Activated CD4-positive, alpha-beta T cell treated with anti-CD3 and anti-CD28 coated beads for 36 hours (primary cell): Measurements from ENCODE around the gene PDGFD. TPM values are rescaled to one million over a fixed set of nuclear protein-coding genes. Genes with fewer than 3 reads are reported as not detected.

Experiments used
- ATAC-seq: fragments of 200-7000 bp; cut with Tn5 transposase; one replicate; pipeline ENCODE4 v1.10.0; 2021; ENCODE audit warnings: mild to moderate bottlenecking, moderate library complexity
- CTCF ChIA-PET: fragments of 350-600 bp; sonication (Branson Sonifier 250); formaldehyde crosslinking; loops from one replicate; lab custom pipeline; 2021; ENCODE audit warnings: antibody characterized with exemption; lab: Charles Lee
- POLR2A ChIA-PET: fragments of 350-600 bp; sonication (Branson Sonifier 250); formaldehyde crosslinking; loops from one replicate; lab custom pipeline; 2021; ENCODE audit warnings: antibody characterized with exemption, inconsistent platforms; lab: Charles Lee
- DNase-seq: peaks from one replicate; pipeline ENCODE4 v3.0.0-alpha.2; 2020
- H3K27ac Mint-ChIP-seq: one replicate; pipeline ENCODE4 v1.8.0; 2021; ENCODE audit warnings: mixed read lengths
- H3K27me3 Mint-ChIP-seq: one replicate; pipeline ENCODE4 v1.8.0; 2021; ENCODE audit warnings: mixed read lengths
- H3K36me3 Mint-ChIP-seq: one replicate; pipeline ENCODE4 v1.8.0; 2021; ENCODE audit warnings: low read depth, mixed read lengths
- H3K4me1 Mint-ChIP-seq: one replicate; pipeline ENCODE4 v1.8.0; 2021; ENCODE audit warnings: mixed read lengths
- H3K4me3 Mint-ChIP-seq: one replicate; pipeline ENCODE4 v1.8.0; 2021; ENCODE audit warnings: mild to moderate bottlenecking, moderate library complexity, mixed read lengths
- H3K9me3 Mint-ChIP-seq: one replicate; pipeline ENCODE4 v1.8.0; 2021; ENCODE audit warnings: low read depth, mixed read lengths
- intact Hi-C, 2 experiments: fragments of 100-400 bp; cut with DNase I in 1 of 2; cut with micrococcal nuclease in 1 of 2; formaldehyde crosslinking; loops; one replicate each; pipeline versions ENCODE4 v1.14.2 to v1.15.1; 2022 to 2024; cut with DNase I, micrococcal nuclease
- total RNA-seq, 2 experiments: library from RNA; stranded (reverse); gene quantifications; one replicate each; pipeline ENCODE4 v1.2.3, GENCODE V29; 2021

Gene PDGFD
- total RNA-seq, result not detected

DNA sequence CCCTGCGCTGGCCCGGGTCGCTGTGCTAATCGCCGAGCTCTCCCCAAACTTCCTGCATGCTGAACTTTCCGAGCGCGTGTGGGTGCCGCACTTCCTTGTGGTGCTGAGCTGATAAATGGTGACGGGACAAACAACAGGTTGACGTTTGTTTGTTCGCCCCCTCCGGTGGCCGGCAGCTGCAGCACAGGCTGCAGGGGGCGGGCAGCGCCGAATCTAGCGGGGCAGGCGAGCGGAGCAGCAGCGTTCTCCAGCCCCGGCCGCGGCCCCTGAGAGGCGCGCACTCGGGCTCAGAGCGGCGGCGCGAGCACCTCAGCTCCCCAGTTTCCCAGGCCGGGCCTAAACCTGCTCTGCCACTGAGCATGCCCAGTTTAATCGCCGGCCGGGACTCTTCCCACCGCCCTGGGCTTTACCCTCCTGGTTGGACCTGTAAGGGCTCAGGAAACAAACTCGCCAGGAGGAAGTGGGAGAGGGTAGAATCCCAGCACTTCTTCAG is at the start of gene PDGFD:
PDGFD (minus strand) TSS at position 120 of the 493 bp plus-strand sequence.
- no peak within 1 kb of the TSS for H3K27ac Mint-ChIP-seq
- CTCF ChIA-PET, result interaction anchor here (1.3 kb wide), 1 partner anchor 27 kb away, joined by 4 read pairs; no protein-coding TSS in a partner anchor
- H3K4me3 Mint-ChIP-seq, result peak within 1 kb of the TSS; percentile 27
- ATAC-seq (peak; percentile 71), DNase-seq (peak; percentile 27)
- H3K36me3 Mint-ChIP-seq, result no peaks in the 10 kb centered on the region
- intact Hi-C loops, result no loop called here
- H3K9me3 Mint-ChIP-seq, result no peaks in the 10 kb centered on the region
- POLR2A ChIA-PET, result no interaction called here
- H3K27me3 Mint-ChIP-seq, result peaks cover 24% of the 10 kb centered on the region
- H3K4me1 Mint-ChIP-seq, result peaks cover 5% of the 10 kb centered on the region

GRCh38 chr11:104206936-104207335 is 43.0 kb upstream of the PDGFD start:
- no peak for DNase-seq
- no peaks in the 10 kb centered on the region for H3K4me1 Mint-ChIP-seq
- CTCF ChIA-PET, result interaction anchor here (0.8 kb wide), 1 partner anchor 72 kb away, joined by 3 read pairs; no protein-coding TSS in a partner anchor
- peaks cover 6% of the 10 kb centered on the region for H3K9me3 Mint-ChIP-seq
- intact Hi-C loops, result no loop called here
- no peak overlapping the region for H3K27ac Mint-ChIP-seq
- ATAC-seq, result no peak
- POLR2A ChIA-PET, result no interaction called here
- peaks cover 5% of the 10 kb centered on the region for H3K27me3 Mint-ChIP-seq
- H3K36me3 Mint-ChIP-seq, result no peaks in the 10 kb centered on the region
- H3K4me3 Mint-ChIP-seq, result no peak overlapping the region

GRCh38 chr11:104205838-104206237 is 41.9 kb upstream of the PDGFD start:
- H3K4me1 Mint-ChIP-seq, result no peaks in the 10 kb centered on the region
- no peak overlapping the region for H3K4me3 Mint-ChIP-seq
- ATAC-seq (no peak), DNase-seq (no peak)
- no peaks in the 10 kb centered on the region for H3K9me3 Mint-ChIP-seq
- ChIA-PET POLR2A (no interaction called here), CTCF (no interaction called here)
- no peak overlapping the region for H3K27ac Mint-ChIP-seq
- intact Hi-C loops, result no loop called here
- no peaks in the 10 kb centered on the region for H3K36me3 Mint-ChIP-seq
- no peaks in the 10 kb centered on the region for H3K27me3 Mint-ChIP-seq

DNA sequence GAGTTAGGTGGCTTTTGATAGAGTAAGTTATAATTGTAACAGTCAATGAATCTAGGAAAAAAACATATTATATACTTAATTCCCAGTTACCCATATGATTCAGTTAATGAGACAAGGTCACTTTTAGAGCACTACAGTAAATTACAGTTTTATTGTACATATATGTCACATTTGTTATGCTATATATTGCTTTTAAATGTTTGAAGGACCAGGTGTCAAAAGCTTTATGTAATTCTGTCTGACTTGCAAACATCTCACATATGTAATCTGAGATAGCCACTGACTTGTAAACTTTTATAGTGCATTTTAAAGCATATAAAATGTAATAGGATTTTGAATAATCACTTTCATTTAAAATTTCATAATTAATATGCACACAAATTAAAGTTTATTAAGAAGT is 36.7 kb upstream of the PDGFD start:
- ATAC-seq, result no peak
- DNase-seq, result no peak
- H3K27me3 Mint-ChIP-seq, result no peaks in the 10 kb centered on the region

DNA sequence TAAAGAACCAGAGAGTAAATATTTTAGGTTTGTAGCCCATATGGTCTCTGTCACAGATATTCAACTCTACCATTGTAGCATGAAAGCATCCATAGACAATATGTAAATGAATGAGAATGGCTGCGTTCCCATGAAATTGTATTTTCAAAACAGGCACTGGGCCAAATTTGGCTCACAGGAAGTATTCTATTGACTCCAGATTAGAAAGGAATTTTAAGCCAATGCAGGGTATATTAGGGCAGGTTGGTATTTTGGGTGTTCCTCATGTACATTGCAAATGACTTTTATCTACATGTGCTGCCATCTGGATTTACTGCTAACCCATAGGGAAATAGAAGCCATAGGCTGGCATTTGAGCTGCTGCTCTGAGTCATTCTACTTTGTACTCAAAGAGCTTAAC is 35.1 kb upstream of the PDGFD start:
- H3K36me3 Mint-ChIP-seq, result no peaks in the 10 kb centered on the region
- POLR2A ChIA-PET, result no interaction called here
- intact Hi-C loops, result no loop called here

More for the DNA sequence above, 36.7 kb upstream of the PDGFD start:
- Mint-ChIP-seq H3K9me3 (no peaks in the 10 kb centered on the region), H3K4me1 (no peaks in the 10 kb centered on the region), H3K36me3 (no peaks in the 10 kb centered on the region), H3K27ac (no peak overlapping the region), H3K4me3 (no peak overlapping the region)
- ChIA-PET POLR2A (interaction anchor here (0.6 kb wide), 1 partner anchor 365 kb away, joined by 3 read pairs; no protein-coding TSS in a partner anchor), CTCF (no interaction called here)
- intact Hi-C loops, result no loop called here

GRCh38 chr11:104198576-104198975 is 34.6 kb upstream of the PDGFD start:
- ATAC-seq, result no peak
- CTCF ChIA-PET, result no interaction called here
- H3K9me3 Mint-ChIP-seq, result no peaks in the 10 kb centered on the region

More for the DNA sequence above, 35.1 kb upstream of the PDGFD start:
- no peak for ATAC-seq
- no peak for DNase-seq
- H3K4me3 Mint-ChIP-seq, result no peak overlapping the region
- H3K4me1 Mint-ChIP-seq, result no peaks in the 10 kb centered on the region
- H3K27ac Mint-ChIP-seq, result no peak overlapping the region
- CTCF ChIA-PET, result no interaction called here
- H3K9me3 Mint-ChIP-seq, result no peaks in the 10 kb centered on the region
- no peaks in the 10 kb centered on the region for H3K27me3 Mint-ChIP-seq

DNA sequence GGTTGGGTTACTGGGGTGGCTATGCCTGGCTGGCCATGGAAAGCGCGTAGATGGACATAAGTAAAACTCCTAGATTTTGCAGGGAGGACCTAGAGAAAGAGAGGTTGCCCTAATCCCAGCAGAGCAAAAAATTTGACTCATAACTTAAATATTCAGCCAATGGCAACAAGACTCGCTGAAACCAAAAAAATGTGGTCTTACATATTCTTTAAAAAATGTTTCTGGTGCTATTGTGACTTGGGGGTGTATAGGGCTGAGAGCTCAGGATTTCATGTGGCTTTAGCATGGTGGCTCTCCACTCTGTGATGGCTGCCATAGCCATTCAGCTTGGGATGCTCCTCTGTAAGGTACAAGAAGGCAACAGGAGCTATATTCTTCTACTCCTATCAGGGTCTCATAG is 27.2 kb upstream of the PDGFD start:
- no peak for ATAC-seq
- H3K27me3 Mint-ChIP-seq, result no peaks in the 10 kb centered on the region

More at GRCh38 chr11:104198576-104198975, 34.6 kb upstream of the PDGFD start:
- POLR2A ChIA-PET, result no interaction called here
- DNase-seq, result no peak
- H3K27me3 Mint-ChIP-seq, result no peaks in the 10 kb centered on the region
- no peak overlapping the region for H3K27ac Mint-ChIP-seq
- no peaks in the 10 kb centered on the region for H3K36me3 Mint-ChIP-seq
- no peak overlapping the region for H3K4me3 Mint-ChIP-seq
- intact Hi-C loops, result no loop called here
- H3K4me1 Mint-ChIP-seq, result no peaks in the 10 kb centered on the region

DNA sequence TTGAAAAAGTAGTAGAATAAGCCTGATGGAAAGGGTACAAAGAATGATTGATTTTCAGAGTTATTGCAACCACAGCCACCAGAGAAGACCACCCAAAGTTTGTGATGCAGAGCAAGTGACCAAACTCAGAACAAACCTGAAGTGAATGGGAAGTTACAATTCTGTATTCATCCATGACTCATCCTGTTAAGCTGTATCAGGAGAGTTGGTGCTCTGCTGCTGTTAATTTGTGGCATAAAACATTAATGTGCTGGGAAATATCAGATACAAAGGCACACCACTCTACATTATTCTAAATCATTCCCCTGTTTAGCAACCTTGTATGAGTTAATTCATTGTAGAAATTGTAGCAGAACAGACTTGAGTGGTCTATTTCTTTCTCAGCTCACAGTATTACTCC is 19.6 kb upstream of the PDGFD start:
- DNase-seq, result no peak
- Mint-ChIP-seq H3K27me3 (peaks cover 2% of the 10 kb centered on the region), H3K36me3 (no peaks in the 10 kb centered on the region), H3K4me1 (no peaks in the 10 kb centered on the region), H3K27ac (no peak overlapping the region), H3K9me3 (no peaks in the 10 kb centered on the region), H3K4me3 (no peak overlapping the region)
- ChIA-PET POLR2A (no interaction called here), CTCF (no interaction called here)
- intact Hi-C loops, result no loop called here
- no peak for ATAC-seq

More for the DNA sequence above, 27.2 kb upstream of the PDGFD start:
- no peaks in the 10 kb centered on the region for H3K36me3 Mint-ChIP-seq
- H3K9me3 Mint-ChIP-seq, result no peaks in the 10 kb centered on the region
- no peak overlapping the region for H3K27ac Mint-ChIP-seq
- POLR2A ChIA-PET, result no interaction called here
- CTCF ChIA-PET, result no interaction called here
- intact Hi-C loops, result no loop called here
- no peak overlapping the region for H3K4me3 Mint-ChIP-seq
- DNase-seq, result no peak
- H3K4me1 Mint-ChIP-seq, result no peaks in the 10 kb centered on the region

GRCh38 chr11:104175769-104176168 is 11.8 kb upstream of the PDGFD start:
- no peak for ATAC-seq
- Mint-ChIP-seq H3K4me1 (no peaks in the 10 kb centered on the region), H3K36me3 (no peaks in the 10 kb centered on the region), H3K9me3 (no peaks in the 10 kb centered on the region), H3K4me3 (no peak overlapping the region), H3K27ac (no peak overlapping the region), H3K27me3 (no peaks in the 10 kb centered on the region)
- intact Hi-C loops, result no loop called here
- ChIA-PET CTCF (no interaction called here), POLR2A (no interaction called here)
- DNase-seq, result no peak

- Mint-ChIP-seq H3K4me3 (no peak overlapping the region), H3K4me1 (no peaks in the 10 kb centered on the region), H3K27ac (no peak overlapping the region), H3K27me3 (peaks cover 5% of the 10 kb centered on the region), H3K9me3 (no peaks in the 10 kb centered on the region), H3K36me3 (no peaks in the 10 kb centered on the region)
- DNase-seq (no peak), ATAC-seq (no peak)
- CTCF ChIA-PET, result interaction anchor here (0.7 kb wide), 1 partner anchor 105 kb away, joined by 3 read pairs; no protein-coding TSS in a partner anchor
- intact Hi-C loops, result no loop called here
- POLR2A ChIA-PET, result no interaction called here
Observed at GRCh38 chr11:104169091-104169490, 5.1 kb upstream of the PDGFD start.

- CTCF ChIA-PET, result no interaction called here
- Mint-ChIP-seq H3K9me3 (no peaks in the 10 kb centered on the region), H3K27me3 (peaks cover 24% of the 10 kb centered on the region), H3K4me3 (no peak overlapping the region), H3K36me3 (no peaks in the 10 kb centered on the region), H3K4me1 (peaks cover 5% of the 10 kb centered on the region), H3K27ac (no peak overlapping the region)
- DNase-seq, result no peak
- no peak for ATAC-seq
- intact Hi-C loops, result no loop called here
- POLR2A ChIA-PET, result no interaction called here
Observed at GRCh38 chr11:104165014-104165413, 1.1 kb upstream of the PDGFD start.

DNA sequence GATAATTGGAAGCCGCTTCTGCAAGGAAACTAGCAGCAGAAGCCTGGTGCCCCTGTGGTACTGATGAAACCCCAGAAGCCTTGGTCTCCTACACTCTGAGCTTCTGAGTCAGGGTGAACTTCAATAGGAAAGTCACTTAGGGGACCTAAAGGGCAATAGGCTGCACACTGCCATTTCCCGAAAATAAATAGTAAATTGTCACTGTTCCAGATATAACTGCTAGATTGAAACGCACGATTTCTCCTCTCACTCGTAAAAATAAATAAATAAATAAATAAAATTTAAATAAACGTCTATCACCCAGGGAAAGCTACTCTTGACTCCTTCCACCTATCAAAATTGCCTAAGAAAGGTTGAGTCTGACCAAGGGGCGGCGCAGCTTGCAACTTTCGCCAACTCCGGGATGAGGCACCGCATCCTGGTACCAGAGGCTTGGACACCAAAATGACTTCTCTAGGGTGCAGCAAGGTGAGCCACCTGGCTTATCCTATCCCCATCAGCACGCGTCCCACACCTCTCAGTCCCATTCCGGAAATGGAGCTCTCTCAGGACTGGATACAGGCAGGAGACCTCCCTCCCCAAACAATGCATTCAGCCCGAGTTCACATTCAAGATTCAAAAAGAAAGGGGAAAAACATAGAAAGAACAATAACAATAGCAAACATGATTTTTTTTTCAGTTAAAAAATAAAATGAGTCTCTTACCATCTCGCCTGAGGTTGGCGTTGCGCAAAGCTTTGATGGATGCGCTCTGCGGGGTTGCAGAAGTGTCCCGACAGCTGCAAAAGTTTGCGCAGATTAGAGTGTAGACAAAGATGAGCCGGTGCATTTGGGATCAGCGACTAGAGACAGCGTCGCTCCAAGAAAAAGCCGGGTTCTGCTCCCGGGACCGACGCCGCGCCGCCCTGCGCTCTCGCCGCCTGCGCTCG is 583 bp downstream of the PDGFD start:
- ATAC-seq (no peak), DNase-seq (no peak)
- Mint-ChIP-seq H3K27ac (no peak overlapping the region), H3K36me3 (no peaks in the 10 kb centered on the region), H3K9me3 (no peaks in the 10 kb centered on the region), H3K4me1 (peaks cover 5% of the 10 kb centered on the region), H3K27me3 (peaks cover 24% of the 10 kb centered on the region), H3K4me3 (peak overlapping the region; percentile 27)
- intact Hi-C loops, result no loop called here
- ChIA-PET CTCF (interaction anchor here (0.7 to 1.3 kb wide), 3 partner anchors 15 to 504 kb away, joined by 3 to 4 read pairs (median 4); no protein-coding TSS in a partner anchor), POLR2A (no interaction called here)
